OCI-M2 (cell line): ENCODE measurements around the gene MAP3K19.
"Not testable (repeated sequence)": the region's sequence is repeated elsewhere in the genome, so short reads cannot be mapped to it uniquely, and the experiment has no call there.

Experiments used
- DNase-seq: peaks from one replicate; lab custom pipeline; 2025; ENCODE audit not compliant: unreplicated experiment; lab: John Stamatoyannopoulos, UW

MAP3K19 gene

DNA sequence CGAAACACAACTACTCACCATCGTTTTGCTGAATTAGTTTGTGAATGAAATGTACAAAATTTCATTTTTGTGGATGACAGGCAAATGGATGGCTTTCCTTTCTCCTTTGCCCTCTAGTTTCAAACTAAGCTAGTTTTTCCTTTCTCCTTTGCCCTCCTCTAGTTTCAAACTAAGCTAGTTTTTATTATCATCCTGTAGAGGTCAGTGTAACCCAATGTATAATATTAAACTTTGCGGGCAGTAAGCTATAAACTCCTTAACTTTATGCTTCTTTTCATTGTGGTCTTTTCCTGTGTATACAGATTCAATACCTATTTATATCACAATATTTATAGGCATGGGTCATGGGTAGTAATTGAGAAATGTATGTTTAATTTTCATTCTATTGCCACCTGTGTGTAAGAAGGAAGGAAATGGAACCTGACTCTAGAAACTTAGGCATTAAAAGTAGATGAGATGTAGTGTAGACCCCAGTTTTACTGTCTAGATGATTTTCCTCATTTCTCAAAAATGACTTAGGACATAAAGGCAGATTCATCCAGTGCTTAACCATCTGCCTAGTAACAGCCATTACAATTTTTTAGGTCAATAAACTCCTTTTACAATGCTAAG is 58.1 kb downstream of the MAP3K19 start:
- DNase-seq, result no peak

DNA sequence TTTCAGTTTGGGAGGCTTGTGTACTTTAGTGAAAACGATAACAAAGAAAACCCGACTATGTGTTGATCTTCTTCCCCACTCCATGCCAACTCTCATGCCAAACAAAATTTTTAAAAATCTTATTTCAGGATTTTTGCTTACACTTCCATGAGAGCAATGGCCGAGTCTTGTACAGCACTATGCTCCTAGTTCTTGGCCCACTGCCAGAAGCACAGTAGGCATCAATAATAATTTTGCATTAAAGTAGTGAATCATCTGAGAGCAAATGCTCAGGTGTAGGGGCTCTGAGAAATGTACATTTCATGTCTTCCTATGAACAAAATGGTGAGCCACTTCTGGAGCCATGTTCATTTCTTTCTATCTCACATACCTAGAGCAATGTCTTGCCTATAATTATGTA is 62.2 kb downstream of the MAP3K19 start:
- DNase-seq, result no peak

DNA sequence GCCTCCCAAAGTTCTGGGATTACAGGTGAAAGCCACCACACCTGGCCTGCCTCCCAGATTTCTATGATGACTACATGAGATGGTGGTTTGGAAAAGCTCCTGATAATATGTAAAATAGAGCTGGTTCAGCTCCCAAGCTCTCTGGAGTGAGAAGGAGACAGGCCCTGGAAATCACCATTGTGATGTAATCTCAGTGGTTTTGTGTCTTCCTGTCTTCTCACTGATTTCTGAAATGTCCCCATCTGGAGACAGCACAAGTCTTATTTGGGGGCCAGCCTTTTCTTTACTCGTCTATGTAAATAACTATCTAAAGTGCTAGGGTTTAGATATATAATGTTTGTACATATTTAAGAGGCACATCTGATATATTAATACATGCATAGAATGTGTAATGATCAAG is 64.6 kb downstream of the MAP3K19 start:
- no peak for DNase-seq

DNA sequence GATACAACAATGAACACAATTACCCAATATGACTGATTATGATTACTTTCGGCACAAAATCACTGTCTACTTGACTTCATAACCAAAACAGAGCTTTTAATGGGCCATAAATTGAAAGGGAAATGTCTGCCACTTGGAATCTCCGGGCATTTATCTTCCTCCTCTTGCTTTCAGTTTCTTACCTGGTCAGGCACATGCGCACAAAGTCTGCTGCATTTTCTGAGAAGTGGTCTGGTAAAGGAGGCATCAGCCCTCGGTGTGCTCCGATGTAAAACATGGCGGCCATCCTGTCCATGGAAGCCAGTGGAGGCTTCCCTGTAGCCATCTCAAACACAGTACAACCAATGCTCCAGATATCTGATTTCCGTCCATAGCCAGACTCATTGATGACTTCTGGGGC is 66.6 kb downstream of the MAP3K19 start:
- DNase-seq, result no peak

DNA sequence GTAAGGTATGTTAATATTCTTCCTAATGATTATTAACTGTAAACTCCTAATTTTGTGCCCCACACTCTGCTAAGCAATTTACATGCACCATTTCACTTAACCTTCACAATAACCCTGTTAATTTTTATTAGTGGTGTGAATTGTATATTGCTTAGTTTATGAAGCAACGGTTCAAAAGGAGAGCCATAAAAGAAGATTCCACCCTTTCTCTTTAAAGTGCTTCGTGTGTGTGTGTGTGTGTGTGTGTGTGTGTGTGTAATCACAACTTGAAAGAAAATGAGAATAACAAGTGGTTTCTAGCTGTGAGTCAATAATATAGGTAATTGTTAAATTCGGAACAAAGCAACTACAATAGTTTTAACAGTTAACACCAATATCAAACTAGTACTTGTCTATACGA is 68.0 kb downstream of the MAP3K19 start:
- no peak for DNase-seq

DNA sequence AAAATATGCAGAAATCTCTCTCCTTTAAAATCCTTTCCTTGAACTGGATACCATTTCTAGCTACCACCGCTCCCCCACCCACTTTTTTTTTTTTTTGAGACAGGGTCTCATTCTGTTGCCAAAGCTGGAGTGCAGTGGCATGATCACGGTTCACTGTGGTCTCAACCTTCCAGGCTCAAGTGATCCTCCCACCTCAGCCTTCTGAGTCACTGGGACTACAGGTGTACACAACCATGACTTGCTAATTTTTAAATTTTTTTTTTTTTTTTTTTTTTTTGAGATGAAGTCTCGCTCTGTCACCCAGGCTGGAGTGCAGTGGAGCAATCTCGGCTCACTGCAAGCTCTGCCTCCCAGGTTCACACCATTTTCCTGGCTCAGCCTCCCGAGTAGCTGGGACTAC is 70.1 kb downstream of the MAP3K19 start:
- not testable (repeated sequence) for DNase-seq

DNA sequence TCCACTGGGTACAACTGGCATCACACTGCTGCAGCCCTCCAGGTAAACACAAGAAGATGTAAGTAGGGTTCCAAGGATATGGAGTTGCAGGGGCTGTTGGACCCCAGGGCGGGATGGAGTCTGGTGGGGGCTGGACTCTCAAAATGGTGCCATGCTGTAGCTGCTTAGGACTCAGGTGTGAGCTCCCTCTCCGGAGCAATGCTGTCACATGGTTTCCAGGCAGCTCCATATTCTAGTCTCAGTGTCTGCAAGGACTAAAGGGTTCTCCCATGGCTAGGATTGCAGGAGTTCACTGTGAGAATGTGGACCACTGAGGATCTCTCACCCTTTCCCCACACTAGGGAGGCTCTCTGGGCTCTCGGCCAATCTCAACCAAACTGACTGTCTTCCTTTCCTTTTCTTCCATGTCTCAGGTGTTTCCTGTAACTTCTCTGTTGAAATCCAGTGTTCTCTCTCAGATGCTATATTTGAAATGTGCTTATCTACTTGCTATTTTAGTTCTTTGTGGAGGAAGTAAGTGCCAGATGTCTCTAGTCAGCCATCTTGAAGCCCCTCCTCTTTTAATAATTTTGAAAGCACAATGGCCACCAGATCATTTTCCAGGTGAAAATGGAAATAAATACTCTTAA is 71.1 kb downstream of the MAP3K19 start:
- DNase-seq, result no peak

DNA sequence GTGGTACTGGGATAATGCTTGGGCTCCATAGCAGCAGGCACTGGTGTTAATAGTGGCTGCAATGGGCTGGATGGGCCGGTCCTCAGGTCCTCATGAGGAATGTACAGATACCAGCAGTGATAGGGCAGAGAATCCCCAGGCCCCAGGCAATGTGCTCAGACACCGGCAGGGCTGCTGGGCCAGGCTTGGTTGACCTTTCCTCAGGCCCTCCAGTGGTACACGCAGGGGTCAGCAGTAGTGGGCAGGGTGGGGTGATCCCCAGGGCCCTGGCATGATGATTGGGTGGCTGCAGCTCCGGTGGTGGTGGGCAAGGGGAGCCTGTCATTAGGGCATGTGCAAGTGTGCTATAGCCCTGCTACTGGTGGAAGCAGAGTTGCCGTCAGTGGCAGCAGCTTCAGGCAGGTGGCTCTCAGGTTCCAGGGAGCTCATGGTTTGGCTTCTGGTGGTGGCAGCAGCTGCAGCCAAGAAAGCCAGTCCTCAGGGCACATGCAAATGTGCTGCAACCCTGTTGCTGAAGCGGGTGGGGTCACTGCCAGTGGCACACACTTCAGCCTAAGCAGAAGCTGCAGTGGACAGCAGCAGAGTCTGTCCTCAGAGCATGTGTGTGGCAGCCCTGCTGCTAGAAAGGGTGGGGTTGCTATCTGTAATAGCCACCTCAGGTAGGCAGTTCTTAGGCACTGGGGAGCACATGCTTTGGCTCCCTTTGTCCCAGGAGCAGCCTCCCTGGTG is 71.8 kb downstream of the MAP3K19 start:
- no peak for DNase-seq

DNA sequence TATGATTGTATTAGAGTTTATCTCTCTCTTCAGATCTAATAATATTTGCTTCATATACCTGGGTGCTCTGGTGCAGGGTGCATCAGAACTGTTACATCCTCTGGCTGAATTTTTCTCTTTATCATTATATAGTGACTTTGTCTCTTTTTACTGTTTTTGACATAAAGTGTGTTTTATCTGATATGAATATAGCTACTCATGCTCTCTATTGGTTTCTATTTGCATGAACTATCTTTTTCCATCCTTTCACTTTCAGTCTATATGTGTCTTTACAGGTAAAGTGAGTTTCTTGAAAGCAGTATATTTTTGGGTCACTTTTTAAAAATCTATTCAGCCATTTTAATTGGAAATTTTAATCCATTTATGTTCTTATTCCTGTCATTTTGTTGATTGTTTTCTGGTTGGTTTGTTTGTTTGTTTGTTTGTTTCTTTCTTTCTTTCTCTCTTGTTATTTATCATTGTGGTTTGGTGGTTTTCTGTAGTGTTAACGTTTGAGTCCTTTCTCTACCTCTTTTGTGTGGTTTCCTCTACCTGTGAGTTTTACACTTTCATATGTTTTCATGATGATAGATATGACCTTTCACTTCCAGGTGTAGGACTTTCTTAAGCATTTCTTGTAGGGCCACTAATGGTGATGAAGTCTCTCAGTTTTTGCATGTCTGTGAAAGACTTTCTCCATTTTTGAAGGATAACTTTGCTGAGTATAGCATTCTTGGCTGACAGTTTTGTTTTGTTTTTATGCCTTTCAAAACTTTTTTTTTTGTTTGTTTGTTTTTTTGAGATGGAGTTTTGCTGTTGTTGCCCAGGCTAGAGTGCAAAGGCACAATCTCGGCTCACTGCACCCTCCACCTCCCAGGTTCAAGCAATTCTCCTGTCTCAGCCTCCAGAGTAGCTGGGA is 73.8 kb downstream of the MAP3K19 start:
- DNase-seq, result no peak

DNA sequence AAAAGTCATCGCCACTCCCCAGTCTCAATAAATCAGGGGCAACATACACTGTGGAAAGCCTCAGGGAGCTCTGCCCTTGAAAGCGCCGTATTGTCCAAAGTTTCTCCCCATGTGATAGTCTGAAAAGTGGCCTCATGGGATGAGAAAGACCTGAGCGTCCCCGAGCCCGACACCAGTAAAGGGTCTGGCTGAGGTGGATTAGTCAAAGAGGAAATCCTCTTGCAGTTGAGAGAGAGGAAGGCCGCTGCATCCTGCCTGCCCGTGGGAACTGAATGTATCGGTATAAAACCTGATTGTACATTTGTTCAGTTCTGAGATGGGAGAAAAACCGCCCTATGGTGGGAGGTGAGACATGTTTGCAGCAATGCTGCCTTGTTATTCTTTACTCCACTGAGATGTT is 80.1 kb downstream of the MAP3K19 start:
- DNase-seq, result not testable (repeated sequence)

DNA sequence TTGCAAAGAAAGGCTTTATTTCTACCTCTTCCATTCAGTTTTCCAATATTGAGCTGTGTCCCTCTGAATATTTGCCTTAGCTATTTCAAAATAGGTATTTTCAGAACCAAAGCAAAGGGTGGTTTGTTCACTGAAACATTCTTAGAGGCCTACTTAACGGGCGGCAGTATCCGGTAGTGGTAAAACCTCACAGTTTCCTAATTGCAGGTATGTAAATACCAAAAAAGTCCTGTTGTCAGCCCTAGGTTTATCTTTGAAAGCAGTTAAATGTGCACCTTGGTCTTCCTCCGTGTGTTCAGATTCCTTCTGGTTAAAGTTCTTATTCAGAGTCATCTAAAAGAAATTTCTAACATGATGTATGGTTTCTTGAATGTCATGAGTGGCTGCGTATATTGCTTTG is 89.8 kb downstream of the MAP3K19 start:
- DNase-seq, result no peak

DNA sequence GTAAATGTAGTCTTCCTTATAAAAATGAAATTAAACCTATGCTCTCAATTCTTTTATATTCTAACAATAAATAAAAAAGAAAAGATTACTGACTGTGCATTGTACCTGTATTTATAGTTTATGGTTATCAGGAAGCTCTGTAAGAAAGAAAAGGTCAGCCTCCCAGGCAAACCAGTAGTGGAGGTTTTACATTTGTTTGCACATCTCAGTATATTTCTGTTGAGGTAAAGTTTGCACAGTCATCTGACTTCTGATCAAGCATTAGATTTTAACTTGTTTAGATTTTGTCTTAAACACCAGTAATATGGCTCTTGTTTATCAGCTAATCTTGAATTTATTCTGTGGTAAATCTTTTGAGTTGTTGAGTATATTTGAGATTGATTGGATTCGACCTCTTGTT is 91.5 kb downstream of the MAP3K19 start:
- no peak for DNase-seq

DNA sequence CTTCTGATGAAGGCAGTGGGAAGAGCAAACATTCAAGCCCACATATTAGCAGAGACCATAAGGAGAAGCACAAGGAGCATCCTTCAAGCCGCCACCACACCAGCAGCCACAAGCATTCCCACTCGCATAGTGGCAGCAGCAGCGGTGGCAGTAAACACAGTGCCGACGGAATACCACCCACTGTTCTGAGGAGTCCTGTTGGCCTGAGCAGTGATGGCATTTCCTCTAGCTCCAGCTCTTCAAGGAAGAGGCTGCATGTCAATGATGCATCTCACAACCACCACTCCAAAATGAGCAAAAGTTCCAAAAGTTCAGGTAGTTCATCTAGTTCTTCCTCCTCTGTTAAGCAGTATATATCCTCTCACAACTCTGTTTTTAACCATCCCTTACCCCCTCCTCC is 93.2 kb downstream of the MAP3K19 start:
- no peak for DNase-seq

DNA sequence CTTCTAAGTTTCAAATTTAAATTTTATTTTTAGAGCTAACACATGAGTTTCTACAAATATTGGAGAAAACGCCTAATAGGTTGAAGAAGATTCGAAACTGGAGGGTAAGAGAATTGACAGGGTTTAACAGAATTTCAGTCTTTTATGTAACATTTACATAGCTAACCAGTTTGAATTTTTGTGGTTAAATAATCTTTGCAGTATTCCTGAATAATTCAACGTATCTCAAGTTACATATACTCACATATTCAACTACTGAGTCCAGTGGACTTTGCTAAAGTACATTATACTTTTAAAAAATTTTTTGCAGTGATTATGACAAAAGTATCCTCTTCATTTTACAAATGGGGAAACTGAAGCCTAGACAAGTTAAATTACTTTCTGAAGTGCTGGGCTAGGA is 94.6 kb downstream of the MAP3K19 start:
- no peak for DNase-seq

DNA sequence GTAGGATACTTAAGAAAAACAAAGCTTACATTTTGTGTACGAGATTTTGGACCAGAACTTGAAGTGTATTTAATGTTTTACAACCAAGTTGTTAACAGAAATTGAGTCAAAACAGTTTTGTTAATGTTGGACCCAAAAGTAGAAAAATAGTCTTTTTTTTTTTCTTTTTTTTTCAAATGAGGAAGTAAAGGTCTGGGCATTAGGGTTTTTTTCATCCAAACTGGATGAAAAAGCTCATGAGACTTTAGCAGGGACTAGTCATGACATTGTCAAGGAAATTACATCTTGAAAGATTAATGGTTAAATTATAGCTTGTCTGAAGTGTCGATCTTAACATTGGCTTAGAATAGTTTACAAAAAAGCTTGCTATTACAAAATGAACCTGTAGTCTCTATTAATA is 96.4 kb downstream of the MAP3K19 start:
- no peak for DNase-seq

DNA sequence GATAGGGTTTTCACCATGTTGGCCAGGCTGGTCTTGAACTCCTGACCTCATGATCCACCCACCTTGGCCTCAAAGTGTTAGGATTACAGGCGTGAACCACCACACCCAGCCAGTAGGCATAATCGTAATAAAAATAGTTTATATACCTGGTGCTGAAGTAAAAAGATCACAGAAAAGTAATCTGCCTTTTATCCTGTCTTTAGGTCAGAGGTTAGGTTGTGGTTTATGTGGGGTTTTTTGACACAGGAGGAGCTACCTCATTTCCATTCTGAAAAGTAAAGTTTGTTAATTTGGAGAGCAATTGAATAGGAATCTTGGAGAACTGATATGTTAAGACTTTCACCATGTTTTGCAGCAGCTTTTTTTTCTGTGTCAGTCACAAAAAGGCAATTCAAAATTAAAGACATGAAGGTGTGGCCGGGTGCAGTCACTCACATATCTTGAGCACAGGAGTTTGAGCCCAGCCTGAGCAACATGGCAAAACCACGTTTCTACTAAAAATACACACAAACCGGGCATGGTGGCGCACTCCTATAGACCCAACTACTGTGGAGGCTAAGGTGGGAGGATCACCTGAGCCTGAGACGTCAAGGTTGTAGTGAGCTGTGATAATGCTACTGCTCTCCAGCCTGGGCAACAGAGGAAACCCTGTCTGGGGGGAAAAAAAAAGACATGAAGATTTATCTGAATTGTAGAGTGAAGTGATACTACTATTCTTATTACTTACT is 97.1 kb downstream of the MAP3K19 start:
- DNase-seq, result no peak

DNA sequence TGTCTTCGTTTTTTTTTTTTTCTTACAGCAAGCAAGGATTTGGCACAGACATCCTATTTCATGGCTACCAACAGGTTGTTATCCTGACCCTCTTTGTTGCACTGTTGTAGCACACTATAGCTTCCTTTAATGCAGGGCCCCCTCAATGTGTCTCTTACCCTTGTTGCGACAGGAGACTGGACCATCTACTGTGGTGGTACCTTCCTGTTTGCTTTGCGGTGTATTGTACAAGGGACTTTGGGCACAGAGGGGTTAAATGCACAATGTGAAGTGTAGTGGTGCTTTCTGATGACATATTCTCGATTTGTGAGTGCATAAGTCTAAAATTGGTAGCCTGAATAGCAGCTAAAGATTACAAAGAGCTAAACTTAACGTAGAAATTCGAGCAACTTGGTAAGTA is 101.2 kb downstream of the MAP3K19 start:
- DNase-seq, result no peak

DNA sequence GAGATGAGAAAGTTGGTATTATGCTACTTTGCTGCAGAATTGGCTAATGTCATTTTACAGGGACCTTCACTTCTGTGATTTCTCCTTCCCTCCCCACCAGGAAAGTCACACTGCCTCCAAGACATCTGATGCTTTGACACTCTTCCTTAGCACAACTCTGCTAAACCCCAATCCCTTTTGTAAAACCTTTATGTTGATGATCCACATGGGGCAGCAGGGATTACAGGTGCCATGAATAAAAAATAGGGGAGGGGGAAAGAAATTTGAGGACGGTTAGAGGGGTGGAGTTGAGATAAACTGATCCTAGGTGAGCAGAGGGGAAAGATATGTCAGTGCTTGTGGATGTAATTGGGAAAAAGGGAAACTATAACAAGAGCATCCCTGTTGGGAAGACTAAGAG is 102.3 kb downstream of the MAP3K19 start:
- DNase-seq, result no peak

DNA sequence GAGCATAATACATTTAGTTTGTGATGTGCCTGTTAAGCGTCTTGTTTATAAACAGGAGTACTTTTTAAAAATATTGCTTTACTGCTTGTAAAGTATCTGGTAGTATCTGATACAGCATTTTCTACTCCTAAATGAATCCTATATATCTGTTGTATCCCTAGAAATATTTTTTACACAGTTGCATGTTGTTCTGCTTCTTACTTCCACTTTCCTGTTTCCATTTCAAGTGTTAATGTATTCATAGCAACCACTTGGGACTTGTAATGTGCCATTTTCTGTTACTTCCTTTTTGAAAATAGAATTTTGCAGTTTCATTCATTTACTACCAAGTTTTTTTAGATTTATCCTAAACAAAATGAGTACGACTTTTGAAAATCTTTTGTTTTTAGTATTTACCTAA is 103.7 kb downstream of the MAP3K19 start:
- DNase-seq, result no peak

DNA sequence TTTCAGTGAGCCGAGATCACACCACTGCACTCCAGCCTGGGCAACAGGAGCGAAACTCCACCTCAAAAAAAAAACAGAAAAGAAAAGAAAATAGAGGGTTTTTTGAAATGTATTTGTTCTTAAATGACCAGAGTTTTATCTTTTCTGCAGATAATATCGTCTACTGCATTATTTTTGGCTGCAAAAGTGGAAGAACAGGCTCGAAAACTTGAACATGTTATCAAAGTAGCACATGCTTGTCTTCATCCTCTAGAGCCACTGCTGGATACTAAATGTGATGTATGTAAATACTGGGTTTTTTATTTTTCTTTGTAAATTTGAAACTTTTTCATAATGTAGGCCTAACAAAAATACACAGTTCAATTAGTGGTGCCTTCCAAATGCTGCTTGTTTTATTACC is 110.6 kb downstream of the MAP3K19 start:
- no peak for DNase-seq

DNA sequence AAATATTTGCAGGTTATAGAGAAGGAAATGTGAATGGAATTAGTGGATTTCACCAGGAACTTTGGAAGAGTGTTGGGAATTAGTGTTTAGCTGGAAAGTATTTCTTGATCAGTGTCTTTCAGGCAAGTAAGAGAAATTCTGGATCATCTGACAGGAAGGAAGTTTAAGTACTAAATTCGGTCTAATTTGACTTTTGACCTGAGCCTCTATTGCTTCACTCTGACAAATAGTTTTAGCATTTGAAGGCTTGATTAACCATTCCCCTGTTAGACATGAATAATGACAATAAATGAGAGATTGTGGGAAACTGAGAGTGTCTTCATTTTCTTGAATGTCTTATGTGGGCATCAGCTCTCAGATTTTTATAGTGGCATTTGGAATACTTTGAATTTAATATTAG is 112.6 kb downstream of the MAP3K19 start:
- no peak for DNase-seq
